Measurements from ENCODE around the gene SV2C.

Gene SV2C

DNA sequence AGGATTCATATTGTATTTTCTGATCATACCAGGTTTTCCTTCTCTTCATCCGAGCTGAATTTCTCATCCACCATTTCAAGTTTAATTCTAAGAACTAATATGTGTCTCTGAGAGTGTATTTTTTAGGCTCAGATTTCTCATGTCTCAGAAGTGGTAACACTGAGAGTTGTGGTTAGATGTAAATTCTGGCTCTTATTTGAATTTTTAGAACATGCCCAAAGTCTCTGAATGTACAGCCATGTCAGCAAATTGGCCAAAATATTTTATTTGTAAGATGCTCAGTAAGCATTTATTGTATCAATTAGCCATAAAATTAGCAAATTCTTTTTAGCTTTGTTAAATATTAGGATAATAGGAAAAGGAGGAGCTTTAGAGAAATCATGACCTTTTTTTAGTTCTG is 16.6 kb downstream of the SV2C start:
- DNase-seq, result no peak

DNA sequence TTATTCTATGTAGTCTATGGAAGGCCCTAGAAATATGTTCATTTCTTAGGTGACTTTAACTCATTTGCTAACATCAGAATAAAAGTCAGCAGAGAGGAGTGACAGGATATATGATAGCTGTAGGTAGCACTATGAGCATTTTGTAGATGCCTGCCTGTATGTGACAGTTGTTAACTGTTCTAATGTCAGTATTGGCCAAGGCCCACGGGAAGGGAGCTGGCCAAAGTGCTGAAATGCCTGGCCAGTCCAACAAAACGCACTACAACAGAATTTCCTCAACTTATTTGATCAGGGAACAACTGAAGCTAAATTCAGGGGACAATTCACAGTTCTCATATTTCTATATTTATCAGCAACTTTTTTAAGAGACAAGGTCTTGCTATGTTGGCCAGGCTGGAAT is 20.8 kb downstream of the SV2C start:
- peak; percentile 10 for DNase-seq

DNA sequence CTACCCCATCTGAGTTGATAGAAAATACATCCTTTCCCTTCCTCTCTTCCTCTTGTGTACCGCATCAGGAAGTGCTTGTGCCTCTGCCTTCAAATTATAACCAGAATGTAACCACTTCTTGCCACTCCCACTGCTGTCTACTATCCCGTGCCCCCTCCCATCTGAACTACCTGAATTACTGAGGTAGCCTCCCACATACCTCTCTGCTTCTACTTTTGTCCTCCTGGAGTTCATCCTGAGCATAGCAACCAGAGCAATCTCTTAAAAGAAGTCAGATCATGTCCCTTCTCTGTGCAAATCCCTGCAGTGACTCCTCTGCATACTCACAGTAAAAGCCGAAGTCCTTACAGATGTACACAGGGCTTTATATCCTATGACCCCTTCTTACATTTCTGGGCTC is 23.0 kb downstream of the SV2C start:
- no peak for DNase-seq

DNA sequence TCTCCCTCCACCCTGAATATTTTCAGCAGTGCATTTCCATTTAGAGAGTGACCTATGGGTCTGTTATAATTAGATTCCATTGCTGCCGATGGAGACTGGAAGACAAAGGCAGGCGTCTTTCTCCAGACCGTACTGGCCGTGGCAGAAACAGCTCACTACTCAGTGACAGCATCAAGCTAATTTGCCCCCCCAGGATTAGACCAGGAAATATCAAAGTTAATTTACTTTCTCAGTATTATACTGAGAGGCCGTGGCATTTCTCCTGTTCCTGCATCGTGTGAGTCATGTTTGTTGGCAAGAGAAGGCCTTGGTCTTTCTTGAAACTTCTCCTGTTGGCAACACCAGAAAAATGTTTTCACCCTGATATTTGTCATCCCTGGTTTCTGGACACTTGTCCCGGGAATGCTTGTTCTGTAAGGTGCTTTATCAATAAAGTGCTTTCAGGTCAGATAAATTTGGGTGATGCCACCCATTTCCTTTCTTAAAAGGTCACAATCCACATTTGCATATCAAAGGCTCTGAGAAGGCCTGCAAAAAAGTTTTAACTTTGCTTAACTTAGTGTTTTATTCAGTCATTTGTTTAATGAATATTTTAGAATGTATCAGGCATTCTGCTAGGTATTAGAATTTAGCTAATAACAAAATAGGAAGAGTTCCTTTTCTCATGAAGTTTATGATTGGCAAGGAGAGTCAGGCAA is 28.4 kb downstream of the SV2C start:
- DNase-seq, result no peak

DNA sequence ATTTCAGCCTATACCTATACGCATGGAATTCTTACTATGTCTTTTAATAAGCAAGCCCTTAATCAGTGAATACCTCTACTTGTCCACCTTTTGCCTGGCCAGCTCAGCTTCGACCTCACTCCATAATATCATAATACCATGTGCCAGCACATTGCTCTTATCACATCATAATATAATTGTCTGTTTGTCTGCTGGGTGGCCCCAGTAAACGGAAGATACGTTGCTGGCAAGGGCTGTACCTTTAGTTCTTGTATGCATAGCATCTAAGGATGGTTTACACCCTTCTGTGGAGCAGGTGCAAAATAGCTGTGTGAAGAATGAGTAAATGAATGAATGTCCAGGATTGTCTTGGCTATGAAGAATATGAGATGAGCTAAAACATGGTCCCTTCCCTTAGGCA is 29.9 kb downstream of the SV2C start:
- no peak for DNase-seq

DNA sequence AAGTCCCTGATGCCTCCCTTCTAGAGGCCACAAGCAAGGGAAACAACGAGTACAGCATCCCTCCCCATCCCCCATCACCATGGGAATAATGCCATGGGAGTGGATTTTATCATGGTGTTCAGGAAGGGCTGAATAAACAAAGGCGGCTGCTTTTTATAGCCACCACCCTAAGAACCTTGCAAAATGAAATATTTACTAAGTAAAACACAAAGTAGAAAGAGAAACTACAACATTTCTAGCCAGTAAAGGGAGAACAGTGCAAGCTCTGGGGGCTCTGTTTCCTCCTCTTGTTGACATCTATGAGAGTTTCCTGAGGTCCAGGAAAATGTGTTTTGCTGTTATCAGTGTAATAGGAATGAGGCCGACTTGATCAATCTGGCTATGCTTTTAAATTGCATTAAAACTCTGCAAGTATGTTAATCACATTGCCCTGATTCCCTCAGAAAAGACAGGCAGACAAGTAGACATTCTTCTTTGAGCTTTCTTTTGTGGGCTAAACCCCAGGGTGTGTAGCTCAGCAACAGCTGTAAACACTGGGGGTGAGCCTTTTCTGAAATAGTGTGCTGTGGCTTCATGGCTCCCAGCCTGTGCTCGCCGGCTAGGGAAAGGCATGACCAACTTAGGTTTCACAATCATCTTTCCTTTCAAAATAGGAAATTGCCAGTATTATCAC is 31.1 kb downstream of the SV2C start:
- DNase-seq, result no peak

DNA sequence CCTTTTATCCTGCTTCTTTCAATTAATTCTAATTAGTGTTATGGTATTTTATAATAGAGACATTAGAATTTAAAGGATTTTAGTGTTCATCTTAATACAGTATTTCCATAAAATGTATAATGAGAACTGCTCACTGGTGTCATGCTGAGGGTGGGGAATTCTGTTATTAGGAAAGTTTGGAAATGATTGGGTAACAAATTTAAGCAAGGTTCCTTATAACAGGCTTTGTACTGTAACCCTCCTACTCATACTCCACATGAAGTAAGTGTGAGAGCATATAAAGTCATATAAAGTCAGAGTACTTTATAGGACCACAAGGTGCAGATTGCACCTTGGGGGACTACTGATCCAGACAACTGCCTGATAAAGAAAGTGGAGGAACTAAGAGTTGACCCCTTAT is 42.2 kb downstream of the SV2C start:
- DNase-seq, result no peak

DNA sequence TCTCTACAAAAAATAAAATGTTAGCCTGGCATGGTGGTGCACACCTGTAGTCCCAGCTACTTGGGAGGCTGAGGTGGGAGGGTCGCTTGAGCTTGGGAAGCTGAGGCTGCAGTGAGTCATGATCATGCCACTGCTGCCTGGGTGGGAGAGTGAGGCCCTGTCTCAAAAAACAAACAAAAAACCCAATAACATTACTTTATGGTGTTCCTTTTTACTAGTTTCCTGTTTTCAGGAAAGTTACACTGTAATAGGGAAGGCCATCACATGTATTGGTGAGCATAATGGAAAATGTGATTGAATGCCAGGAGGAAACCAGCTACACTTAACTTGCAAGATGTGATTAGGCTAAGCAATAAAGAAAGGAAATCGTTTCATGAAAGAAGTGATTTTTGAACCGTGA is 42.7 kb downstream of the SV2C start:
- DNase-seq, result no peak

DNA sequence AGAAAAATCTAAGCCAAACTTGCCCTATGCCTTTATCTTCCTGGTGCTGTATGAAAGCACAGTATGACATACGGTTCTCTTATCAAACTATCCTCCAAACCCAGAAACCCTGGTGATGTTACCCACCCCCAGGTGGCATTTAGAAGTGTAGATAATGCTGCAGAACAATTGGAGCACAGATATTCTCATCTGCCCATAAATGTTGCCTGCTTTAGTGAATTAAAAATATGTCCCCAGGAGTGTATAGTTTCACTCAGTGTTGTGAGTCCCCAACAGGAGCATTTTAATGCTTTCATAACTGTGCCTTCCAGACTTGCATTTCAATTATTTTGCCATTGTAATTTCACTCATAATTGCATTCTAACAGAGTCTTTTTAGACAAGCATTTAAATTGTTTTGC is 50.8 kb downstream of the SV2C start:
- DNase-seq, result no peak

DNA sequence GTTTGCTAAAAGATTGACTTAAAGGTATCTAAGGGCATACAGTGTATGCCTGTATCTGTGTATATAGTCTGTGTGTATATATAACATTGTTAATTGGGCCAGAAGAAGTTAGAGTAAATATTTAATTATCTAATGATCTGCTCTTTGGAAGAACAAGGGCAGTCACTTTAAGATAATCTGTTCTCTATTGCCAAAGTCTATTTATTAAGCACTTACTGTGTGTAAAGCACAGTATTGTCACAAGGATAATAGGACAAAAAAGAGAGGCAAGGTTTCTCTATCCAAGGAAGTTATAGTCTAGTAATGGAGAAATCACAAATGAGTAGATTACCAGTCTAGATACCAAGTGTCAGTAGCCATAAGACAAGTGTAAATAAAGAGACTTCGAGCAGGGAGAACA is 51.5 kb downstream of the SV2C start:
- DNase-seq, result no peak

DNA sequence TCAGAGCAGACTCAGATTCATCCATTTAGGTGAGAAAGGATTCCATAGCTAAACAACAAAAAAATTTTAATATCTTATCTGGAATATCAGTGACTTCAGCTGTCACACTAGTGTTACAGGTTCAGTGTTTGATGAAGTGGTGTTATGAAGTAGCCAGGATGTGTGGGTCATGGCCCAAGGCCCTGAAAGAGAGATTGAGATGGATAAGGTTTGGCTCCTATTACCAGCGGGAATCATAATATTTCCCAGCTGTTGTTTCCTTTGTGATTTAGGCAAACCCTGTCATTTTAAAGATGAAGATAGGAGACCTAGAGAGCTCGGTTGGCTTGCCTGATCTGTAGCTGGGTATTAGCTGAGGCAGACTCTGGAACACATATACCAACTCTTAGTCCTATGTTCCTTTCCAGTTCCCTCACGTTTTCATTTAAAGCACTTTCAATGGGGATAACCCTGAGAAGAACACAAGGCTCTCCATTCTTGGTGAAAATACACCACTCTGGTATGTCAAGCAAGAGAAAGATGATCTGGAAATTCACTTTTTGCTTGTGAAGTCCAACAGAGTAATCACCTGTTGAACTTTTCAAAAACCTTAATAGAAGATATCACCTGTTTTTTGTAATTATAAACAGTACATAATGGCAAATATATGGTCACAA is 54.8 kb downstream of the SV2C start:
- no peak for DNase-seq

DNA sequence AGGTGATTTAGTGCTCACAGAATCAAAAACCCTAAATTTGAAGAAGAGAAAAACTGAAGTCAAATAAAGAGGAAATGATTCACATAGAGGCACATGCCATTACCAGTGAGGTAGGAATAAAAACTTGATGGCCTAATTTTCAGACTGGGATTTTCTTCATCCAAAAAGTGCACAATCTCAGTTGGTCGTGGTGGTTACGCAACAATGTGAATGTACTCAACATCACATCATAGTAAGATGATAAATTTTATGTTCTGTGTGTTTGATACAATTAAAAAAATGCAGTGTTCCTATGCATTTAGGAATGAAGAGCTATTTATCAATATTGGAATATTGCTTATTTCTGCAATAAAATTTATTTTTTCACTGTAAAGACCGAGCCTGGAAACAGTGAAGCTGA is 60.7 kb downstream of the SV2C start:
- no peak for DNase-seq

DNA sequence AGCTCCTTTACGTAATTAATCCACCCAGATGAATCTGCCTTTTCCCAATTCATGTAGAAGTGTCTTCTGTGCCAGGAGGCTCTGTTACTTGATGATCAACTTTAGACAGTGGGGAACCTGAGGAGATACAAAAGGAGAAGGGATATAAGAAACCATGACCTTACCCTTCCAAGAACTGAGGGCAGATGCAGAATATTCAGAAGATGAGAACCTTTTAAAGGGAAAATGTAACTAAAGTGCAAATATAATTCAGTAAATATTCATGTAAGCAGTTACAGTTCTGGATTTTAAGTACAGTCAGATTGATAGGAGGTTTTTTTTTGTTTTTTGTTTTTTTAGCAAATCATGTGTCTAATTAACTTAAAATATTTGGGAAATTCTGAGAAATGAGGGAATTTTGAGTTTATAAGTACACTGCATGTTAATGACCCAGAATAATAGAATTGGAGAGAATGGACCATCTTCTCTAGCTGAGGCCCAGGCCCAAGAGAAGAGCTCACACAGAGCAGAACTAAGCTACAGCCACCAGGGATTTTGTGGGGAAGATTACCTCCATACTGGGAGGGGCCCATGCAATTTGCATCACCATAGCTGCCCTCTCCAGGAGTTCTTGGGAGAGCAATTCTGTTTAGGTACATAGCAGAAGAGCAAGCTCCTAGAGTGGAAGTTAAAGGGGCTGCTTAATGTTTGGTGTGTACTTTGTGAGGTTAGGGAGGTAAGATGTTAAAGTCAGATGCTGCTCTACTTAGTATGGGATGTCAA is 61.5 kb downstream of the SV2C start:
- no peak for DNase-seq

DNA sequence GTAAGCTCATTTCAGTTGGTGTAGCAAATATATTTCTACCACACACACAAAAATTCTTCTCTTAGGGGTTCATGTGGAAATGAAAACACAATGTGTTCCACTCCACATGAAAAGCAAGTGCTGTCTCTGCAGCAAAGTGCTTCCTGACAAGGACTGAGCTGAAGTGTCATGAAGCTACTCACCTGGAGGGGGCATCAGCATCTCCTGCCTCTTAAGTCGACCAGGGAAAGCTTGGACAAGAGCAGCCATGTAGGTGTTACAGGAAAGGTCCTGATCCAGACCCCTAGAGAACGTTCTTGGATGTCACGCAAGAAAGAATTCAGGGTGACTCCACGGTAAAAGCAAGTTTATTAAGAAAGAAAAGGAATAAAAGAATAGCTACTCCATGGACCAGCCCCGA is 62.8 kb downstream of the SV2C start:
- DNase-seq, result no peak

DNA sequence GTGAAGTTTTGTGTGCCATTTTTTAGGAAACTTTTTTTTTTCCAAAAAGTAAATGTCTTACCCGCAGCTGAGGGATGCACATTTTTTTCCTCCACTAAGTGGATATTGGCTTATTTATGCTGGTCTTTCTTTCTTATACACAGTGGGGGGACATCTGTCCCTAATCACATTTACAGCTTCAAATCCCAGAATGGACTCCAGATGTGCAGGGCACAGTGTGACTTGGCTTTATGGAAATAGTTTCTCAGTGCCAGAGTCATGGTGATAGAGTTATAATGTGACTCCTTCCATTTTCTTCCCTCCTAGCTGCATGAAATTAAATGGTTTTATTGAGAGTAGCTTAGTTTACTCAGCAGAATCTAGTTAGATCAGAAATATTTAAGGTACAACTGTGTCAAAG is 66.5 kb downstream of the SV2C start:
- no peak for DNase-seq

DNA sequence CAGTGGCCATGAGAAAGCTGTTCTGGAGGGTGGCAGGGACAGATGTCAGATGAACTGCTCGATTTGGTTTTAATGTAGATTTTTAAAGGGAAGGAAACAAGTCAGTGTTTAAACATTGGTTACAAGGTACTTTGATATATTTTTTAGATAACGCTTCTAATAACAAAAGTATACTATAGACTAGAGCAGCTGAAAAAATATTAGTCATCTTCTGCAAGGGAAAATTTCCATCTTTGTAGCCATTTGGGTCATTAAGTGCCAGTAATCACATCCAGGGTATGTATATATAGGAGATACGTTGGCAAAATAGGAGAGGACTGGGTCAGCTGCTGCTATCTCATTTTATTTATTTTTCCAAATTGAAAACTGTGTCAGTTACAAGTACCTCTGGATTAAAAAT is 69.0 kb downstream of the SV2C start:
- DNase-seq, result no peak

DNA sequence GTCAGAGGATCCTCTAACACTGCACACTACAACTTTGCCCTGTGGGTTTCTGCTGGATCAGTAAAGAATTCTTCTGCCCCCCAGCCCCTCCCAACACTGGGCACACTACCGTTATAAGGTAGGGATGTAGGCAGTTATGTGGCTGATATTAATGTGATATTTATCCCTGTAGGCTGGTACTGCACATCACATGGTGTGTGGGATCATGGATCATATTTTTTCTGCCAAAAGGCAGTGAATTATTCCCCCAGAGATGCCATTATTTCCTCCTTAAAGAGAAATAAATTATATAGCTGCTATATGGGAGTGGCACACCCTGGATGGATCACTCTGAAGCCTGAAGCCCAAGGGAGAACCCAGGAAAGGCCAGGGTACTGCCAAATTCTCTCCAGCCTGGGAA is 69.5 kb downstream of the SV2C start:
- DNase-seq, result no peak

DNA sequence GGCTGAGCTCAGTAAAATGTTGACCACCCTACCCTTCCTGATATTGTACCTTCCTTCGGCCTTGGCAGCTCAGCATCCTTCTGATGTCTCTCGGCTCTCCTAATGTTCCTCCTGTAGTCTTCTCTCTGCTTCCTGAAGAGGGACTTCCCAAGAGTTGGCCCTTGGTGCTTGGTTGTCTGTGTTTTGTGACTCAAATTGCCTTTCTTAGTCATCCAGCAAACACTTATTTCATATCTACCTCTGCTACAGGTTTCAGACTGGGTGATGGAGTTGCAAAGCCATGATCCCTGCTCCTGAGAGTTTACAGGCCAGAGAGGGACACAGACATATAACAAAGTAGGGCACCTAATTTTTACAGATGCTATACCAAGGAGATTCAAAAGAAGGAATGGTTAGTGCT is 70.1 kb downstream of the SV2C start:
- no peak for DNase-seq

DNA sequence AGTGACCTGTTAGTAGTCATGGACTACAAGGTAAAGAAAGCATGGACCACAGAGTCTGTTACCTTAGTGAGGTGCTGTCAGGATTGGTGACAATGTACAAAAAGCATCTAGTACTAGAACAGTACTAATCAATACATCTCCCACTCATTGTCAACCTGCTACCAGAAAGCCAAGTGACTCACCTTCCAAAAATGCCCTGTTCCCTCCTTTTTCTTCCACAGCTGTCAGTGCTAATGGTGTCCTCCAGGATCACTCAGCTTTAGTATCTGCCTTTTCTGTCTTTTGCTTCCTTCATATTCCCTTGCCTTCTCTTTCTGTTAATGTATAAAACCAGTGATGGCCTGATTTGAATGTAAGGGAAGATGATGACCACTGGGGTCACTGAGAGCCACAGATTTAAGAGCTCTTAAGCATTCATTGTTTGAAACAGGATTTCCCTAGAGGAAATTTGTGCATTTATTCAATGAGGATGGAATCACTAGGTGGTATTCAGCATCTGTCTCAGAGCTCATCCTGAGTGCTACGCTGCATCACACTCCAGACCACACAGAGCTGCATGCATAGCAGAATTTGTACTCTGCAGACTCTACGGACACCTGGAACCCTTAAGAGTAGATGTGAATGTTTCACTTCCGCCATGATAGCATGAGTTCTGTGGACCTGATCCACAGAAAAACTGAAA is 71.0 kb downstream of the SV2C start:
- DNase-seq, result no peak

DNA sequence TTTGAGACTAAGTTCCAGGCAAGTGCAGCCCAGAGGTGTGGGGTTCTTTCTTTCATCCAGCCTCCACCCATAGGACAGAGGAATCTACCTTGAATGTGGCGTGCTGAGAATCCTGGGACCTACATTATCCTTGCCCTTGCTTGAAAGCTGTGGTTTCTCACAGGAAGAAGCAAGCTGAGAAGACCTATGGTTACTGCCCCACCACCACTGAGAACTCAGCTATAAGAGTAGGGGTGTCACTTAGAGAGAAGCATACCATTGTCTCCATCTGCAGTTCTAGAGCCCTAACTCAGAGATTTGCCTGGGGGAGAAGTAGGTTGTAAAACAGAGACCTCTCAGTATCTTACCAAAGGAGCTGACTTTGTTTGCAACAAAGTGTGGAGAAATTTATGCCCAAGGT is 72.4 kb downstream of the SV2C start:
- no peak for DNase-seq

DNA sequence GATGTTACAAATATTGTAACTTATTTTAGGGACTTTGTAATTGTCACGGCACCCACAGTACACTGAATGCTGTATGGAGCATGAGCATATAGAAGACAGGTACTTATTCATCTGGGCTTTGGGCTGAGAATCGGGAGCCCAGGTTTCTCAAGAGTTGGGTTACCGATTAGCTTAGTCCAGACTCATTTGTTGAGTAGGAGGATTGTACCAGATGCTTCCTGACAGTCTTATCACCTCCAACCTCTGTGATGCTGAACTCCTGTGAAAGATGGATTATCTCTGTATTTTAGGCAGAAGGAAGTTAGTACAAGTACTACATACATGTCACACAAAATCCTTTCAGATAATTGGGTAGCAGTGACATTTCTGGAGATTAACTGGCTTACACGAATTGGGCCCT is 79.2 kb downstream of the SV2C start:
- DNase-seq, result no peak

DNA sequence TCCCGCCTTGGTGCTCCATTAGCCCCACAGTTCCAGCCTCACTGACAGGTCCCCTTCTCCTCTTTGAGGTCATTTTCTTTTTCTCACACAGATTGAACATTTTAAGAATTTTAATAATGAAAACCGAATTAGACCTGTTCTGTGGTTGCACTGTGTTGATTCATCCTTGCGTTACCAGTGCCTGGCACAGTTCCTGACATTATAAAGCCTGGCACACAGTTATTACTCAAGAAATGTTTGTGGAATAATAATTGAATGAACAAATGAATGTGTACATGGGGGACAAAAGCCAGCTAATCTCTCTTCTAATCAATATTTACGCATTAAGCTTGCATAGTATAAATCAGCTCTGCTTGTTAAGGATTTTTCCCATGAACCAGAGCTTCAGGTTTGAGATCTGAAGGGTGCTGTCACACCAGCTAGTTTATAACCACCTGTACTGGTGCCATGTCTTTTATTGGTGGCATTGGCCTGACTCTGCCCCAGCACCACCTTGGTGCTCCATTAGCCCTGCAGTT is 80.0 kb downstream of the SV2C start:
- DNase-seq, result no peak

DNA sequence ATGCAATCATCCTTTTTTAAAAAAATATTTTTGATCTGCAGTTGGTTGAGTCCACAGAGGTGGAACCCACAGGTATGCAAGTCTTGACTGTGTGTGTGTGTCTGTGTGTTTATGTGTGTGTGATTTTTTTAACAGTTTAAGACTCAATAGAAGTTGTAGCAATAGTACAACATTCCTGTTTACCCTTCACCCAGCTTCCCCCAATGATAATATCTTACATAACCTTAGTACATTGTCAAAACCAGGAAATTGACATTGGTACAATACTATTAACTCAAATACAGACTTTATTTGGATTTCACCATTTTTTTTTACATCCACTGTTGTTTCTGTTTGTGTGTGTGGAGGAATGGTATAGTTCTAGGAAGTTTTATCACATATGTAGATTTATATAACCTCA is 81.8 kb downstream of the SV2C start:
- DNase-seq, result no peak
